IgD-negative memory B cell (primary cell): ENCODE data around the gene LAMB3. TPM values are rescaled to one million over a fixed set of nuclear protein-coding genes. Genes with fewer than 3 reads are reported as not detected.
A peak's percentile ranks its signal among the peaks of the same experiment; 100 is the strongest.

Experiments used
- H3K27ac Mint-ChIP-seq, 3 donors: one replicate each; pipeline ENCODE4 v1.8.0; 2020 to 2022; ENCODE audit warnings: mild to moderate bottlenecking in 3 of 3, mixed read lengths in 3 of 3, moderate library complexity in 1 of 3
- H3K27me3 Mint-ChIP-seq: one replicate; pipeline ENCODE4 v1.8.0; 2021; ENCODE audit warnings: mixed read lengths
- H3K36me3 Mint-ChIP-seq: one replicate; pipeline ENCODE4 v1.8.0; 2020; ENCODE audit warnings: mild to moderate bottlenecking, mixed read lengths
- H3K4me1 Mint-ChIP-seq, 3 donors: one replicate each; pipeline ENCODE4 v1.8.0; 2020 to 2022; ENCODE audit warnings: mixed read lengths in 3 of 3, mild to moderate bottlenecking in 1 of 3
- H3K4me3 Mint-ChIP-seq, 4 donors: one replicate each; pipeline ENCODE4 v1.8.0; 2020 to 2022; ENCODE audit warnings: mild to moderate bottlenecking in 4 of 4, mixed read lengths in 4 of 4, moderate library complexity in 3 of 4
- H3K9me3 Mint-ChIP-seq, 3 donors: one replicate each; pipeline ENCODE4 v1.8.0; 2020 to 2021; ENCODE audit warnings: mixed read lengths in 3 of 3, mild to moderate bottlenecking in 1 of 3
- polyA plus RNA-seq: library from polyadenylated mRNA; unstranded; fragments of 300-500 nt; fragmentation: Illumina TruSeq; gene quantifications from one replicate; pipeline ENCODE4 v1.2.3, GENCODE V29; 2021

The LAMB3 gene
- polyA plus RNA-seq, 1 donor from 2014 or later = not detected

DNA sequence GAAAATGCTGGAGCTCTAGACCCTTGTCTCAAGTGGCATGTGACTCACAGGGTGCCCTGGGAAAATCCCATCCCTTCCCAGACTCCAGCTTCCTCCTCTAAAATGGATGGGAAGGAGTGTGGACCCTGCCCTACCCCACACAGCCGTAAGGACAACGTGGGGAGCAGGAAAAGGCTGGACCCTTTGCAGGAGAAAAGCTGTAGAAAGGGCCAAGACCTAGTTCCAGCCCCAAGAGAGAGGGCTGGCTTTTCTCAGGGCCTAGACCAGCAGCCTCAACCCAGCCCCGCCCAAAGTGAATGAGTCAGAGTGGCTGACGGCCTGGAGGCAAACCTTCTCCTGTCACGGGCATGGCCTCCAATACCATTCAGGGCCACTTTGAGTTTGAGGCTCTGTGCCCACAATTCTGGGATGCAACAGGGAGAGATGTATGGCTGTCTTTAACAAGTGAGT is 1.1 kb downstream of the LAMB3 start:
- peaks cover 1% of the 10 kb centered on the region for H3K36me3 Mint-ChIP-seq
- H3K4me1 Mint-ChIP-seq = peaks cover 0 to 3% (median 0%) of the 10 kb centered on the region in 3 donors
- peaks cover 2% of the 10 kb centered on the region for H3K27me3 Mint-ChIP-seq
- H3K9me3 Mint-ChIP-seq = peaks cover 0 to 3% (median 0%) of the 10 kb centered on the region in 3 donors
- no peak overlapping the region for H3K4me3 Mint-ChIP-seq
- H3K27ac Mint-ChIP-seq = no peak overlapping the region

DNA sequence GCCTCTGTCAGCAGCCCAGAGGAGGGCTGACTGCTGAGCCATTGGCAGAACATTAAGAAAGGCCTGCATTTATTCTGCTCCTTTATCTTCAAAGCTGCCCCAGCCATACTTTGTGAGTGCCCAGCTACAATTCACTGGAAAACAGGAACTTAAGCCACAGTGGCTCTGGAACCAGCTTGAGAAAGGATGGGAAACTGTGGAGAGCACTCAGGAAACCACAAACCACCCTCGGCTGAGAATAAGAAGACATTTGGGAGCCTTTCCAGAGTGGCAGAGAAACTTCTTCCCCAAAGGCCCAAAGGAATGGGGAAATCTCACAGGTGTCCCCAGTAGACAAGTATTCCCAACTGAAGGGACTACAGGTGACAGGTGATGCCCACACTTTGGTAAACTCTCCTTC is 1.8 kb downstream of the LAMB3 start:
- H3K36me3 Mint-ChIP-seq = no peaks in the 10 kb centered on the region
- H3K4me3 Mint-ChIP-seq = no peak overlapping the region
- peaks cover 0 to under 1% (median 0%) of the 10 kb centered on the region in 3 donors for H3K9me3 Mint-ChIP-seq
- peaks cover under 1% of the 10 kb centered on the region for H3K27me3 Mint-ChIP-seq
- H3K27ac Mint-ChIP-seq = no peak overlapping the region
- peaks cover 0 to 3% (median 0%) of the 10 kb centered on the region in 3 donors for H3K4me1 Mint-ChIP-seq

DNA sequence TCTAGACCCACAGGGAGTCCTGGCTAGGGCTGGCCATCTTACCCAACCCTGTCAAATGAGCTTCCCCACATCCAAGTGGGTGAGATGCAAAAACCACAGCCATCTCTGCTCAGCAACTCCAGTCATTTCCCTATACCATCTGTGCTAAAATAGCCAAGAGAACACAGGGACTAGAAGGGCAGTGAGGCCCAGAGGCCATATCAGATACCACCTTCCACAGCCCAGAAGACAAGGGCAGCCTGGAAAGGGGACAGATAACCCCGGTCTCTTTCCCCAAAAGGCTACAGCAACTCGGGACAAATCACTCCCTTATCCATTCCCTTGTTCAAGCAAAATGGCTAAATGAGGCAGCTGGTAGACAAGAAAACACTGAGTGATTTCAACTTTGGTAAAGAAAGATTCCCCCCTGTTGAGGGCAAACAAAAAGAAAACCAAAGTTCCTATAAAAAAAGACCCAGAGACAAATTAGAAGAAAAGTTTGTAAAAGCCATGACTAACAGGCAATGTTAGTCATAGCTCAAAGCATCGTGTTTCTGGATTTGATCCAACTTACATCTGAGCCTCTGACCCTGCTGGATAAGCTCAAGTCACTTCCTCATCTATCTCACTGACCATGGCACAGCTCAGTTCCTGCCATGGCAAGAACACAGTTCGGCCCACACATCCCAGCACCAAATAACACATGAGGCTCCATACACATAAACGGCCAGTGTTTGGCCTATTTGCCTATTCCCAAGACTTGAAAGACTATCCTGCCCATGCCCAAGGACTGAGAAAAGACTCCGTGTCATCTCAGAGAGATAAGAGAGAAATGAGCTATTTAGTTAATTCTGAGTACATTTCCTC is 3.1 kb downstream of the LAMB3 start:
- no peaks in the 10 kb centered on the region for H3K9me3 Mint-ChIP-seq
- no peaks in the 10 kb centered on the region for H3K36me3 Mint-ChIP-seq
- H3K27me3 Mint-ChIP-seq = no peaks in the 10 kb centered on the region
- no peak overlapping the region for H3K4me3 Mint-ChIP-seq
- no peak overlapping the region for H3K27ac Mint-ChIP-seq
- H3K4me1 Mint-ChIP-seq = peaks cover 0 to 3% (median 0%) of the 10 kb centered on the region in 3 donors

DNA sequence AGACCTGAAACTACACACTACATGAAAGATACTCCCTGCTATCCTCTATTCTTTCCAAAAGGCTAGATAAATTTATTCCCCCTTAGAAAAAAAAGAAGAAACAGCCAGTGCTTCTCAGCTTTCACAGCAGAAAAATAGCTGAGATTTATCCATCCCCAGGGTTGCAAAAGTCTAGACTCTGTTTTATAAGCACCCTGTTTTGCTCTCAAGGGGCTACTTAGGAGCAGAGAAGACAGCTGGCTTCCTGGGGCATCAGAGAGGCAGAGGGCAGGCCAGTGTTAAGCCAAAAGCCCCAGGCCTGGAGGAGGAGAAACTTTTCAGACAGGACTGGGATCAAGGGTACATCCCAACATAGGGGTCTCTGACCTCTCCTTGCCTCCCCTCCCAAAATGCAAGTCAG is 3.9 kb downstream of the LAMB3 start:
- no peak overlapping the region for H3K27ac Mint-ChIP-seq
- no peak overlapping the region for H3K4me3 Mint-ChIP-seq
- H3K4me1 Mint-ChIP-seq = peaks cover 0 to 3% (median 2%) of the 10 kb centered on the region in 3 donors

DNA sequence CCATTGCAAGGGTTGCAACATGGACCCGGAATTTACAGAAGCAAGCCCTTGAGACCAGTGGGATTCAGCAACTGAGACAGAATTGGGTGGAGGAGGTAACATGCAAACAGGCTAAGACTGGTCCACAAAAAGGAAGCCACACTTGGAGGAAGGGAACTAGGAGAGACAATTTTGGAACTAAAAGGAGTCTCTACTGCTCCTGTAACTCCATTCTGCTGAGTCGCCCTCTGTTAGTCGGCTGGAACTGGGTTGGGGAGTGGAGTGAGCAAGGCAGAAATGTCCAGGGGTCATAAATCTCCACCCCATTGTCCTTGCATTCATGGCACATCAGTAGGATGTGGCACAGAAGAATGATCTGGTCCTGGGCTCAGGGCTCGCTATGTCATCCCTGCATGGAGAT is 5.1 kb downstream of the LAMB3 start:
- Mint-ChIP-seq H3K27ac (no peak overlapping the region), H3K4me3 (no peak overlapping the region), H3K4me1 (peaks cover 0 to 3% (median 2%) of the 10 kb centered on the region in 3 donors), H3K36me3 (no peaks in the 10 kb centered on the region), H3K27me3 (no peaks in the 10 kb centered on the region), H3K9me3 (no peaks in the 10 kb centered on the region)

More for the DNA sequence above, 3.9 kb downstream of the LAMB3 start:
- Mint-ChIP-seq H3K36me3 (no peaks in the 10 kb centered on the region), H3K27me3 (no peaks in the 10 kb centered on the region), H3K9me3 (no peaks in the 10 kb centered on the region)

DNA sequence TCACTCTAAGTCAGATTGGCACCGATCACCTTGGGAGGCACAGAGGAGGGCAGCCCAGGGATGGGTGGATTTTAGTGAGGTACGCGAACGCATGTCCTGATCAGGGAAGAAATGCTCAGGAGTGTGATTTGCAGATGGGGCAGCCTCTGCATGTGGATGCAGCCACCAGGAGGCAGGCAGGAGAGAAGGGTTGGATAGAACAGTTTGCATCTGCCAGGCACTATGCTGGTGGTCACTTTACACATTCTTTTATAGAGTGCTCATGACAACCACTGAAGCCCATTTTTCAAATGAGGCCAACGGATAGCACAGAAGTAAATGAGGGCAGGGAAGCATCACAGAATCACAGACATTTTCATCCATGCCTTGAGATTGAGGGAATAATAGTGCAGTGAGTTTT is 5.7 kb downstream of the LAMB3 start:
- peaks cover 0 to 2% (median 0%) of the 10 kb centered on the region in 3 donors for H3K4me1 Mint-ChIP-seq
- H3K36me3 Mint-ChIP-seq = no peaks in the 10 kb centered on the region
- H3K4me3 Mint-ChIP-seq = no peak overlapping the region
- no peak overlapping the region for H3K27ac Mint-ChIP-seq
- no peaks in the 10 kb centered on the region for H3K27me3 Mint-ChIP-seq
- H3K9me3 Mint-ChIP-seq = no peaks in the 10 kb centered on the region

DNA sequence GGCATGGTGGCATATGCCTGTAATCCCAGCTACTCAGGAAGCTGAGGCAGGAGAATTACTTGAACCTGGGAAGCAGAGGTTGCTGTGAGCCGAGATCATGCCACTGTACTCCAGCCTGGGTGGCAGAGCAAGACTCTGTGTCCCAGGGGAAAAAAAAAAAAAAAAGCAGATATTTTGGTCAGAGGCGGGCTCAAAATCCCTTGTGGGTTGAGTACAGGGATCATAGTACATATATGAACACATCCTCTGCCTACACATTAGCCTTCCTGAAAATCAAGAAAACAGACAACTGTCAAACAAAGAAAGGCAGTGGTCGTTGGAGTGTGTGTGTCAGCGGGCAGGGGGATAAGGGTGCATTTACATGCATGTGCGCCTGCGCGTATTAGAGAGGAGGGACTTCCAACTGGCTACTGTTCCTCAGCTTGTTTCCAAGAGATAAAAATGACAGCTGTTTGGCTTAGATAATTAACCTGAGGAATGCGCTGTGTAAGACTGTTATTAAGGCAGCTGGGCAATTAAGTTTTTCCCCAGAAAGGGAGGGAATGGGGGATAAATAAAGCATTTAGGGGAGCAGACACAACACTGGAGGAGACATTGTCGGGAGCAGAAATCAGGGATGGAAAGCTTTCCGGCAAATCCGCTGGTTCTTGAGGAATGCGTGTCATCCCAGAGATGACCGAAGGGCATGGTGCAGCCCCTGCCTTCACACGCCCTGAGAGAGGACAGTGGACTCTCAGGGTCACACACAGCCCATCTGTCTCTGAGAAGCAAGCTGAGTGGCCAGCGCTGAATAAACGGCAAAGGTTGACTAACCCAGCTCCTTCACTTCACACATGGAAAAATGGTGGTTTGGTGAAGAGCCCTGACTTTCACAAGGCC is 6.4 kb downstream of the LAMB3 start:
- Mint-ChIP-seq H3K27me3 (no peaks in the 10 kb centered on the region), H3K27ac (peak overlapping the region in 1 of 3 donors; percentile 33), H3K4me1 (peaks cover 0 to 2% (median 0%) of the 10 kb centered on the region in 3 donors), H3K36me3 (no peaks in the 10 kb centered on the region), H3K4me3 (no peak overlapping the region), H3K9me3 (no peaks in the 10 kb centered on the region)

DNA sequence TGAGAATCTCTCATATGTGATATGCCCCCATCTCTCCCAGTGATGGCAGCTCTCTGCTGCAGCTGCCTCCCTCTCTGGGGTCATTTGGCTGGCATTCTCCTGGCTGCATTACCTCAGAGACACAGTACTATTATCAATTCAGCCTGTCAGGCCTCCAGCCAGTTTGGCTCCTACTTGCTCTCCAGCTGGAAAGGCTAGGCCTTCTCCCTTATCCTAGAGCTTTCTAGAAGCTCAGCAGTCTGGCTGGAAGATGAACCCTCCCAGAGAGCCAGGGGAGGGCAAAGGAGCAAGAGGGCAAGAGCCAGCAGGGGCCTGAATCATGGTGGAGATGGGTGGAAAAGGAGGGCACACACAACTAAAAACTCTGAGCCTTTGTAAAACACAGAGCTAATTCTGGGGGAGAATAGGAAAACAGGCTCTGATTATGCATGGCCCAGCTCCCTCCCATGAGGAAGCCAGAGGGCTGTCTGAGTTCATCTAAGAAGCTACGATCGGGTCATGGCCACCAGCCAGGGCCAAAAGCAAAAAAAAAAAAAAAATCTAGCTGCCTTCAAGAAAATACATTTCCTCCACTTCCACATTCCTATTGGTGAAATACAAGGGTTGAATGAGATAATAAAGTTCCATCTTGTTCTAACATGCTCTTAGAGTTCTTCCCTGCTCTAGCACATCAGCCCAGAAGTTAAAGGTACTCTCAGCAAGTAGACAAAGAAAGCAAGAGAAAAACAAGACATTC is 8.8 kb downstream of the LAMB3 start:
- Mint-ChIP-seq H3K27me3 (no peaks in the 10 kb centered on the region), H3K27ac (no peak overlapping the region), H3K36me3 (no peaks in the 10 kb centered on the region), H3K9me3 (no peaks in the 10 kb centered on the region), H3K4me3 (no peak overlapping the region), H3K4me1 (peaks cover 0 to 2% (median 0%) of the 10 kb centered on the region in 3 donors)

DNA sequence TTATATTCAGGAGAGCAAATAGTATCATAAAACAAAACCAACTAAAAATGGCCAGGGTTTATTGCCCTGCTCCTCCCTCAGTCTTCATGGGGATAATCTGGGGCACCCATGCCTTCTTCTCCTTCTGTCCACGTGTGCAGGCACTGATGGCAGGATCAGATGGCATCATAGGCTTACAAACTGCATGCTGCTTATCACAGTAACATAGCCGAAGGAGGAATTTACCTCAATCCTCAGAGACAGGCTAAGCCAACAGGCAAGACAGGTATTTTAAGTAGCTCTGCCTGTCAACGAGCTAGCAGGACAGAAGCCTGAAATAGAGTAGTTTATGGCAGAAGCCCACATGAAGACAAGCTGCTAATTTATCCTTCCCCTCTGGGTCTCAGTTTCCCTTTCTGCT is 9.4 kb downstream of the LAMB3 start:
- Mint-ChIP-seq H3K9me3 (no peaks in the 10 kb centered on the region), H3K27ac (no peak overlapping the region), H3K4me1 (peaks cover 0 to 2% (median 0%) of the 10 kb centered on the region in 3 donors), H3K27me3 (peaks cover 2% of the 10 kb centered on the region), H3K4me3 (no peak overlapping the region), H3K36me3 (no peaks in the 10 kb centered on the region)

DNA sequence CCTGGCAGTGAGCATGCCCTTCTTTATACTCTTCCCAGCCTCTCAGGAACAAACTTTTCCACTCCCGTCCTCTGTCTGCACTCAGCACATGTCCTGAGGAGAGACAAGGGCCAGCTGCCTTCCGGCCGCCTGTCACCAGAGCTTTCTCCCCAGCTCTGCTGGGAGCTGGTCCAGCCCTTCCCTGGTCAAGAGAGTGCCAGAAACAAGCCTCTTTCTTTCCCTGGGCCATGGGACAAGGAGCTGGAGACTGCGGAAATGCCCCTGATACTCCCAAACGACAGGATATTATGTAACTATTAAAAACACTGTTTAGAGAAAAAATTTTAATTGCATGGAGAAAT is 10.4 kb downstream of the LAMB3 start:
- peaks cover 0 to 2% (median 0%) of the 10 kb centered on the region in 3 donors for H3K4me1 Mint-ChIP-seq
- no peaks in the 10 kb centered on the region for H3K36me3 Mint-ChIP-seq
- H3K4me3 Mint-ChIP-seq = no peak overlapping the region
- no peak overlapping the region for H3K27ac Mint-ChIP-seq
- H3K9me3 Mint-ChIP-seq = no peaks in the 10 kb centered on the region
- peaks cover 2% of the 10 kb centered on the region for H3K27me3 Mint-ChIP-seq

DNA sequence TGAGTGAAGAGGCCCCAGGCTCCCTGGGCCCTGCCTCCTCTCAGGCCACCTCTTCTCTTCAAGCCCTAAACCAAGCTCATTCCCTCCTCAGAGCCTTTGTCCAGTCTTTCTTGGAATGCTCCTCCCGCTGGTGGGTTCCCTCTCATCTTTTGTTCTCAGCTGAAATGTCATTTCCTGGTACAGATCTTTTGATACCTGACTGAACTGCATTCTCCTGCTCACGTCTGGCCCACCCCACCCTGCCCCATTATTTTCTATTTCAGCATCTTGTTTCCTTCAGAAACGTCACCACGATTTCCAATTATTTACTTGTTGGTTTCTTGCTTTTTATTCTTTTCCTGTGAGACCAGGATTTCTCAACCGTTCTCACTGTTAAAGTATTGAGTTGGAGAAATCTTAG is 16.4 kb downstream of the LAMB3 start:
- H3K27ac Mint-ChIP-seq = no peak overlapping the region
- no peak overlapping the region for H3K4me3 Mint-ChIP-seq
- H3K36me3 Mint-ChIP-seq = no peaks in the 10 kb centered on the region
- H3K27me3 Mint-ChIP-seq = peaks cover 2% of the 10 kb centered on the region
- no peaks in the 10 kb centered on the region for H3K9me3 Mint-ChIP-seq
- H3K4me1 Mint-ChIP-seq = peaks cover 0 to 5% (median 2%) of the 10 kb centered on the region in 3 donors

DNA sequence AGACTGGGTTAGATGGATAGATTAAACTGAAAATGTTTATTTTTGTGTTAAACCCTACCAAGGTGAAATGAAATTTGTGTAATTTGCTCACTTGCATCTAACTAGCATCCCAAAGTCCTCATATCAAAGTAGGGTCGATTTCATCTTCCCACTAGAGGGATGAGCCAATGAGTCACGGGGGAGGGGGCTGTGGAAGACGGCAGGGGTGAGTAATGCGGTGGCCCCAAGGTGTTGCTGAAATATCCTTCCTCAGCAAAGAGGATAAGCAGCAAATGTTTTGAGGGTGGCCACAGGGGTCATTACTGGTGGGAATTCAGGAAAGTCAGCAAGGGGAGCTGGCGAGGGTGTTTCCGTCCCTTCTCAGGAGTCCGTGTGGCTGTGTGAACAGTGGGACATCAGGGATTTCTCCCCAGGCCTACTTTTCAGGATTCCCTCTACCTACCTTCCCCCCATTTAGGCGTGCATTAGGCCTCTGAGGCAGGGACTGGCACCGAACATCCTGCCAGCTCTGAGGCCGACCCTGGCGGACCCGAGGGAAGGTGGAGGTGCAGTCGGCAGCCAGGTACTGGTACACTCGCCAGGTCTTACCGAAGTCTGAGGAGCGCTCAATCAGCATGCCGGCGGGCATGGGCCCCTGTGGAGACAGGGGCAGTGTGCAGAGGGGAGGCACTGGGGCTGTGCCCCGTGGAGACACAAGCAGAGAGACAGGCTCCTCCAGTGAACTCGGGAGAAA is 18.1 kb downstream of the LAMB3 start:
- peak overlapping the region in 1 of 3 donors; percentile 9 for H3K27ac Mint-ChIP-seq
- no peaks in the 10 kb centered on the region for H3K36me3 Mint-ChIP-seq
- no peak overlapping the region for H3K4me3 Mint-ChIP-seq
- peaks cover 5% of the 10 kb centered on the region for H3K27me3 Mint-ChIP-seq
- no peaks in the 10 kb centered on the region for H3K9me3 Mint-ChIP-seq
- peaks cover 0 to 5% (median 2%) of the 10 kb centered on the region in 3 donors for H3K4me1 Mint-ChIP-seq

DNA sequence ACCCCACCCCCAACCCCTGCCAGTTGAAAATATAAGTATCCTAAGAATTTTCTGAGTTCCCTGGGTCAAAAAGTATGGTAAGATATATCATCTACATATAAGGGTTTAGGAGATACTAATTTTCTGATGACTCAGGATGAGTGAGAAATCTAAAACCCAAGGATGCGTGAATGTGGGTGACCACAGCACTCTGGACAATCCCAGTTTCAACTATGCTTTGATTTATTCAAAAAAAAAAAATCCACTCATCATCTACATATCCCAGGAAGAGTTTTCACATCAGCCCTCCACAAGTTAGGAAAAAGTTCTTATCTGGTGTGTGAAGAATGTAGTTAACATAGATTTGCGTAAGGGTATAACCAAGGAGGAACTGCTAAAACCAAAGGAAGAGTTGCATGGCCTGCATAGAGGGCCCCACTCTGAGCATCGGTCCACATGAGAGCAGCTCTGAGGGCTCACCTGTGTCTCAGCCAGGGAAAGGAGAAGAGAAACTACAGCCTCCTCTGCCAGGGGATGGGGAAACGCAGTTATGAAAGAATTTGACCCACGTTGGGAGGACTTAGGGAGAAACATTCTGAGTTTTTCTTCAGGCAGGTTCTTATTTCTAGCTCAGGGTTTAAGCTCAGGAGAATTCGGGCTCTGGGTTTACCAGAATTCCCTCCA is 18.8 kb downstream of the LAMB3 start:
- Mint-ChIP-seq H3K4me1 (peaks cover 0 to 5% (median 2%) of the 10 kb centered on the region in 3 donors), H3K27ac (peak overlapping the region in 1 of 3 donors; percentile 9), H3K27me3 (peaks cover 8% of the 10 kb centered on the region), H3K9me3 (no peaks in the 10 kb centered on the region), H3K36me3 (no peaks in the 10 kb centered on the region), H3K4me3 (no peak overlapping the region)
